Fibroblast of skin of right biceps (primary cell): ENCODE results near the gene AP2B1.
A peak's percentile ranks its signal among the peaks of the same experiment; 100 is the strongest.
"Not testable (repeated sequence)": the region's sequence is repeated elsewhere in the genome, so short reads cannot be mapped to it uniquely, and the experiment has no call there.

Source experiments
- DNase-seq: peaks from one replicate; pipeline ENCODE4 v3.0.0-alpha.2; 2013

AP2B1 gene

GRCh38 chr17:35645923-35646322 is 58.8 kb downstream of the AP2B1 start:
- no peak for DNase-seq

GRCh38 chr17:35651467-35651866 is 64.3 kb downstream of the AP2B1 start:
- no peak for DNase-seq

GRCh38 chr17:35653619-35654361 is 66.7 kb downstream of the AP2B1 start:
- no peak for DNase-seq

- DNase-seq, result no peak
Observed at GRCh38 chr17:35655303-35655702, 68.2 kb downstream of the AP2B1 start.

GRCh38 chr17:35660902-35661301 is 73.8 kb downstream of the AP2B1 start:
- DNase-seq, result no peak

GRCh38 chr17:35664685-35665084 is 77.6 kb downstream of the AP2B1 start:
- DNase-seq, result no peak

GRCh38 chr17:35665662-35666061 is 78.5 kb downstream of the AP2B1 start:
- no peak for DNase-seq

GRCh38 chr17:35666070-35666469 is 78.9 kb downstream of the AP2B1 start:
- DNase-seq, result no peak

GRCh38 chr17:35666967-35667532 is 79.9 kb downstream of the AP2B1 start:
- peak; percentile 20 for DNase-seq

- no peak for DNase-seq
Observed at GRCh38 chr17:35668802-35669201, 81.7 kb downstream of the AP2B1 start.

- no peak for DNase-seq
Observed at GRCh38 chr17:35674552-35674951, 87.4 kb downstream of the AP2B1 start.

GRCh38 chr17:35676441-35676840 is 89.3 kb downstream of the AP2B1 start:
- peak; percentile 24 for DNase-seq

GRCh38 chr17:35679007-35679682 is 92.0 kb downstream of the AP2B1 start:
- DNase-seq, result no peak

GRCh38 chr17:35683591-35683990 is 96.5 kb downstream of the AP2B1 start:
- DNase-seq, result no peak

- DNase-seq, result peak; percentile 67
Observed at GRCh38 chr17:35684055-35684802, 97.1 kb downstream of the AP2B1 start.

- no peak for DNase-seq
Observed at GRCh38 chr17:35692512-35693210, 105.5 kb downstream of the AP2B1 start.

GRCh38 chr17:35693662-35694061 is 106.5 kb downstream of the AP2B1 start:
- no peak for DNase-seq

- no peak for DNase-seq
Observed at GRCh38 chr17:35694906-35695305, 107.8 kb downstream of the AP2B1 start.

GRCh38 chr17:35695613-35696012 is 108.5 kb downstream of the AP2B1 start:
- DNase-seq, result no peak

GRCh38 chr17:35698800-35699199 is 111.7 kb downstream of the AP2B1 start:
- DNase-seq, result no peak

- peak; percentile 27 for DNase-seq
Observed at GRCh38 chr17:35700150-35700549, 113.0 kb downstream of the AP2B1 start.

- no peak for DNase-seq
Observed at GRCh38 chr17:35701491-35701890, 114.4 kb downstream of the AP2B1 start.

GRCh38 chr17:35703308-35703707 is 116.2 kb downstream of the AP2B1 start:
- DNase-seq, result not testable (repeated sequence)
